IMR-90 (cell line): ENCODE data around the gene SLC6A9. TPM values are rescaled to one million over a fixed set of nuclear protein-coding genes. Genes with fewer than 3 reads are reported as not detected.

Source experiments
- ATAC-seq: fragments of 200-7000 bp; cut with Tn5 transposase; 2 replicates; pipeline ENCODE4 v1.9.1; 2020; ENCODE audit warnings: low read depth, mild to moderate bottlenecking, moderate library complexity
- BruUV-seq: library from RNA; stranded (reverse); fragments of 400-500 nt; replicated peaks from 2 replicates; lab custom pipeline; 2021; lab: Mats Ljungman, UMichigan
- CTCF ChIA-PET: fragments of 300-600 bp; formaldehyde crosslinking; extraction: SDS; loops from one replicate; lab custom pipeline; 2021; ENCODE audit warnings: antibody characterized with exemption; lab: Yijun Ruan, JAX
- POLR2A ChIA-PET: fragments of 300-600 bp; sonication (Branson Sonifier 250); formaldehyde crosslinking; loops from one replicate; lab custom pipeline; 2022; ENCODE audit warnings: antibody characterized with exemption; ENCODE audit not compliant: unreplicated experiment; lab: Charles Lee
- DNase-seq: peaks from one replicate; pipeline ENCODE4 v3.0.0; 2013
- H2AFZ ChIP-seq: replicated peaks from 2 replicates; pipeline ENCODE3; 2013; ENCODE audit warnings: low read length, mild to moderate bottlenecking; ENCODE audit not compliant: poor library complexity
- H2AK5ac ChIP-seq: 2 replicates; pipeline ENCODE4 v1.6.1; 2013; ENCODE audit warnings: low read depth, low read length, inconsistent platforms
- H2AK9ac ChIP-seq: replicated peaks from 2 replicates; pipeline ENCODE3; 2013; ENCODE audit warnings: mild to moderate bottlenecking, low read depth, low read length, moderate library complexity; ENCODE audit not compliant: poor library complexity
- H2BK120ac ChIP-seq: 2 replicates; pipeline ENCODE4 v1.6.1; 2013; ENCODE audit warnings: low read depth, low read length, inconsistent platforms
- H2BK15ac ChIP-seq: 3 replicates; pipeline ENCODE4 v1.6.1; 2013; ENCODE audit warnings: low read depth, low read length, inconsistent platforms
- H2BK20ac ChIP-seq: 2 replicates; pipeline ENCODE4 v1.6.1; 2013; ENCODE audit warnings: low read depth, mild to moderate bottlenecking, inconsistent platforms, low read length, moderate library complexity
- H2BK5ac ChIP-seq: 2 replicates; pipeline ENCODE4 v1.6.1; 2013; ENCODE audit warnings: mild to moderate bottlenecking, low read depth, low read length, inconsistent platforms; ENCODE audit not compliant: poor library complexity, severe bottlenecking
- H3K14ac ChIP-seq: replicated peaks from 2 replicates; pipeline ENCODE4 v1.6.1; 2013; ENCODE audit warnings: low read depth, low read length, inconsistent platforms
- H3K18ac ChIP-seq: 2 replicates; pipeline ENCODE4 v1.6.1; 2013; ENCODE audit warnings: low read depth, low read length, control low read depth
- H3K23ac ChIP-seq: 2 replicates; pipeline ENCODE4 v1.6.1; 2013; ENCODE audit warnings: low read depth, low read length, inconsistent platforms
- H3K27ac ChIP-seq: 2 replicates; pipeline ENCODE4 v1.5.1; 2013; ENCODE audit warnings: mild to moderate bottlenecking, control low read depth, low read length; ENCODE audit not compliant: insufficient read depth
- H3K27me3 ChIP-seq: 2 replicates; pipeline ENCODE4 v1.6.1; 2013; ENCODE audit warnings: low read length; ENCODE audit not compliant: control insufficient read depth, insufficient read depth
- H3K36me3 ChIP-seq: 2 replicates; pipeline ENCODE4 v1.6.1; 2013; ENCODE audit warnings: low read length, mixed read lengths; ENCODE audit not compliant: control insufficient read depth, insufficient read depth
- H3K4ac ChIP-seq: 2 replicates; pipeline ENCODE4 v1.6.1; 2013; ENCODE audit warnings: low read depth, low read length, inconsistent platforms
- H3K4me1 ChIP-seq: 2 replicates; pipeline ENCODE4 v1.6.1; 2013; ENCODE audit warnings: low read length, mixed read lengths; ENCODE audit not compliant: control insufficient read depth, insufficient read depth
- H3K4me2 ChIP-seq: 2 replicates; pipeline ENCODE4 v1.6.1; 2013; ENCODE audit warnings: low read depth, mild to moderate bottlenecking, control low read depth, low read length, moderate library complexity
- H3K4me3 ChIP-seq: 2 replicates; pipeline ENCODE4 v1.5.1; 2013; ENCODE audit warnings: low read depth, mild to moderate bottlenecking, control low read depth, low read length, moderate library complexity; ENCODE audit not compliant: insufficient read depth
- H3K56ac ChIP-seq: 2 replicates; pipeline ENCODE4 v1.6.1; 2013; ENCODE audit warnings: low read length, inconsistent platforms; ENCODE audit not compliant: insufficient read depth; ENCODE audit errors: extremely low read depth
- H3K79me1 ChIP-seq, 2 experiments: 2 replicates each; pipeline ENCODE4 v1.6.1; 2013; ENCODE audit warnings: low read length in 2 of 2, inconsistent platforms in 1 of 2, low read depth in 1 of 2
- H3K9ac ChIP-seq: 2 replicates; pipeline ENCODE4 v1.6.1; 2013; ENCODE audit warnings: low read depth, low read length, control low read depth
- H3K9me1 ChIP-seq: 2 replicates; pipeline ENCODE4 v1.6.1; 2013; ENCODE audit warnings: low read length, inconsistent platforms; ENCODE audit not compliant: insufficient read depth
- H3K9me3 ChIP-seq: 2 replicates; pipeline ENCODE4 v1.6.1; 2013; ENCODE audit warnings: low read length; ENCODE audit not compliant: control insufficient read depth, insufficient read depth
- H4K20me1 ChIP-seq: 2 replicates; pipeline ENCODE4 v1.6.1; 2013; ENCODE audit warnings: low read length, inconsistent platforms; ENCODE audit not compliant: insufficient read depth
- H4K5ac ChIP-seq: 2 replicates; pipeline ENCODE4 v1.6.1; 2013; ENCODE audit warnings: mild to moderate bottlenecking, low read depth, low read length, control low read depth
- H4K8ac ChIP-seq, 2 experiments: 2 replicates each; pipeline ENCODE4 v1.6.1; 2013; ENCODE audit warnings: low read depth in 2 of 2, low read length in 2 of 2, control low read depth in 1 of 2, inconsistent platforms in 1 of 2
- H4K91ac ChIP-seq: 2 replicates; pipeline ENCODE4 v1.6.1; 2013; ENCODE audit warnings: low read depth, low read length, inconsistent platforms; ENCODE audit not compliant: insufficient read depth
- CHD1 ChIP-seq: IDR thresholded peaks from 2 replicates; pipeline ENCODE4 v1.6.1; 2012; ENCODE audit warnings: low read depth, low read length, improper control_type of control experiment
- FOS ChIP-seq: fragments of 150-350 bp; IDR thresholded peaks from 2 replicates; pipeline ENCODE4 v1.6.1; 2016; ENCODE audit warnings: low read depth, low read length
- MAZ ChIP-seq: IDR thresholded peaks from 2 replicates; pipeline ENCODE4 v1.6.1; 2012; ENCODE audit warnings: low read depth, mild to moderate bottlenecking, low read length, improper control_type of control experiment, moderate library complexity, borderline replicate concordance
- MXI1 ChIP-seq: IDR thresholded peaks from 2 replicates; pipeline ENCODE4 v1.6.1; 2012; ENCODE audit warnings: low read depth, mild to moderate bottlenecking, low read length, moderate library complexity, borderline replicate concordance
- WGBS, 2 experiments: methylation state at CpG; one replicate each; pipeline versions ENCODE4 v1.1.5 to v1.1.7; 2013; ENCODE audit warnings: missing lambda C conversion rate in 2 of 2; ENCODE audit not compliant: insufficient read length in 1 of 2; ENCODE audit errors: extremely low coverage in 2 of 2; 5-methylcytosine and 5-hydroxymethylcytosine counted together
- dilution Hi-C: fragments of 300-500 bp; cut with HindIII; formaldehyde crosslinking; loops from one replicate; pipeline ENCODE4 v1.14.3; 2018; ENCODE audit warnings: low sequenced_read_pairs; ENCODE audit not compliant: unreplicated experiment
- in situ Hi-C: fragments of 300-500 bp; cut with MboI; formaldehyde crosslinking; loops from 3 replicates; pipeline ENCODE4 v1.14.3; 2019; ENCODE audit warnings: low sequenced_read_pairs, inconsistent platforms, mixed read lengths
- intact Hi-C: fragments of 100-400 bp; cut with micrococcal nuclease; formaldehyde crosslinking; loops from 2 replicates; pipeline ENCODE4 v1.10.0; 2022
- polyA plus RNA-seq, 3 experiments: library from polyadenylated mRNA; depleted of rRNA; stranded (reverse); fragments of >200 nt; gene quantifications; 2 replicates each; pipeline ENCODE4 v1.2.3, GENCODE V29; 2012; ENCODE audit warnings: low replicate concordance in 1 of 3
- total RNA-seq: library from RNA; depleted of rRNA; stranded (reverse); fragments of >200 nt; gene quantifications from 2 replicates; pipeline ENCODE4 v1.2.3, GENCODE V29; 2012
- TF ChIP-seq, protein P1 (sequence below): fragments of 150-350 bp; IDR thresholded peaks from 2 replicates; pipeline ENCODE4 v1.6.1; 2017; ENCODE audit warnings: mild to moderate bottlenecking, antibody characterized with exemption, low read length, low read depth

Gene SLC6A9
- total and polyA plus RNA-seq, 2 of the 4 experiments (the other 2 are of a cell fraction) = 2.0 to 6.6 TPM

DNA sequence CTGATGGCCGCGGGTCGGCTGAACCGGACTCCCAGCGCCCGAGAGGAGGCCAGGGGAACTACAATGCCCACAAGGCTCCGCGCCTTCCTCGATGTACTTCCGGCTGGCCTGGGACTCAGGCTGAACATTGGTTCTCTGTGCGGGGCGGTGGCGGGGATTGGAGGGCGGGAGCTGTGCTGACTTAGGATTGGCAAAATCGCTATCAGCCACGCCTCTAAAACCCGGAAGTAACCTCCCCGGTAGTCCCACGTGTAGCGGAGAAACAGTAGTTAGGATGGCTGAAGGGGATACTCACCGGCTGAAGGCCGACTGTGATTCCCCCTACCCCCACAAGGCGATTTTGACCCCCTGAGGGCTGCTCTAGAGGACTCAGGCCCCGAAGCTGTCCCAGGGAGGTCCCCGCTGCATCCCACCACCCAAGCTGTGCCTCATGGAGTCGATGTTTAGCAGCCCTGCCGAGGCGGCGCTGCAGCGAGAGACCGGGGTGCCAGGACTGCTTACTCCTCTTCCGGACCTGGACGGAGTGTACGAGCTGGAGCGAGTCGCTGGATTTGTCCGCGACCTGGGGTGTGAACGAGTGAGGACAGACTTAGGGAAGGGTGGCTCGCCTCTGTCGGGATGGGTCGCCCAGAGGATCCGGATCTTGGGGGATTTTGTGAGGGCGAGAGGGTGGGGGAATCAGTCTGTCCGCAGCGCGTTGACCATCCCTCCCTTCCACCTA, 61.4 kb downstream of the SLC6A9 start, which contains the start of gene DPH2:
Gene DPH2, plus strand, starts transcription at position 265 of the 721 bp plus-strand sequence. Its CDS starts 166 bp downstream, at position 431.
- in situ Hi-C loops = loop anchor here (25.0 kb wide), 1 partner anchor 433 kb away; the partner anchor contains the start of gene PTPRF
- H2BK120ac ChIP-seq = no peak within 1 kb of the TSS
- CTCF ChIA-PET = interaction anchor here (1.0 to 1.4 kb wide), 2 partner anchors 24 to 207 kb away, joined by 3 to 4 read pairs; no protein-coding TSS in a partner anchor

More for the DNA sequence above, 61.4 kb downstream of the SLC6A9 start, which contains the start of gene DPH2:
- H4K91ac ChIP-seq = peak within 1 kb of the TSS; percentile 63
- peak within 1 kb of the TSS; percentile 72; the same call in 1 of the 2 replicates for H3K4ac ChIP-seq
- H3K9me3 ChIP-seq = no peaks in the 10 kb centered on the region
- H3K27me3 ChIP-seq = no peaks in the 10 kb centered on the region
- H3K23ac ChIP-seq = 0 out of 2 replicates have a peak within 1 kb of the TSS, but pooled peaks have one; percentile 13
- H3K18ac ChIP-seq = no peak within 1 kb of the TSS
- H3K9me1 ChIP-seq = peaks cover 13% of the 10 kb centered on the region
- intact Hi-C loops = loop anchor here (1.0 to 2.0 kb wide), 2 partner anchors 23 to 259 kb away; partner anchors contain the start of gene IPO13
- H3K79me1 ChIP-seq = peaks cover 13 to 18% of the 10 kb centered on the region in 2 experiments; a peak in 3 of 4 replicates
- dilution Hi-C loops = no loop called here
- BruUV-seq = no TSS peak
- H2BK15ac ChIP-seq = no peak within 1 kb of the TSS
- peak within 1 kb of the TSS; percentile 81 for H3K4me2 ChIP-seq
- H3K36me3 ChIP-seq = peaks cover 12% of the 10 kb centered on the region
- peak within 1 kb of the TSS; percentile 36; the same call in 1 of the 2 replicates for H2AK5ac ChIP-seq
- POLR2A ChIA-PET = no interaction called here
- H3K56ac ChIP-seq = no peak within 1 kb of the TSS
- no peaks in the 10 kb centered on the region for H4K20me1 ChIP-seq
- H3K27ac ChIP-seq = peak within 1 kb of the TSS; percentile 33; the same call in 1 of the 2 replicates
- H4K8ac ChIP-seq = peak within 1 kb of the TSS; percentile 15 to 85; a peak in 2 of 4 replicates
- H3K9ac ChIP-seq = peak within 1 kb of the TSS; percentile 66
- H2AK9ac ChIP-seq = peak within 1 kb of the TSS; percentile 88
- 9% methylated on average over 5 of the region's 47 CpGs; no CpG with 5 or more reads in 1 of the 2 experiments for WGBS, 2 experiments
- TF ChIP-seq, protein P1, sequence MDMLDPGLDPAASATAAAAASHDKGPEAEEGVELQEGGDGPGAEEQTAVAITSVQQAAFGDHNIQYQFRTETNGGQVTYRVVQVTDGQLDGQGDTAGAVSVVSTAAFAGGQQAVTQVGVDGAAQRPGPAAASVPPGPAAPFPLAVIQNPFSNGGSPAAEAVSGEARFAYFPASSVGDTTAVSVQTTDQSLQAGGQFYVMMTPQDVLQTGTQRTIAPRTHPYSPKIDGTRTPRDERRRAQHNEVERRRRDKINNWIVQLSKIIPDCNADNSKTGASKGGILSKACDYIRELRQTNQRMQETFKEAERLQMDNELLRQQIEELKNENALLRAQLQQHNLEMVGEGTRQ = peak; percentile 79
- 0 out of 2 replicates have a peak, but pooled peaks have one; percentile 22 for TF ChIP-seq MAZ
- TF ChIP-seq CHD1 = no peak
- TF ChIP-seq MXI1 = peak; percentile 99
- TF ChIP-seq FOS = 0 out of 2 replicates have a peak, but pooled peaks have one; percentile 21
- H2BK5ac ChIP-seq = no peak within 1 kb of the TSS
- DNase-seq (peak; percentile 97), ATAC-seq (peak; percentile 91)
- H2BK20ac ChIP-seq = no peak within 1 kb of the TSS
- 0 out of 2 replicates have a peak, but pooled peaks cover 2% of the 10 kb centered on the region for H3K4me1 ChIP-seq
- H2AFZ ChIP-seq = peak within 1 kb of the TSS; percentile 94
- H3K4me3 ChIP-seq = peak within 1 kb of the TSS; percentile 88
- H4K5ac ChIP-seq = peak within 1 kb of the TSS; percentile 25; the same call in 1 of the 2 replicates
- 0 out of 2 replicates have a peak within 1 kb of the TSS, but pooled peaks have one; percentile 65 for H3K14ac ChIP-seq
